ENCODE measurements around the gene RAB38.

The RAB38 gene

DNA sequence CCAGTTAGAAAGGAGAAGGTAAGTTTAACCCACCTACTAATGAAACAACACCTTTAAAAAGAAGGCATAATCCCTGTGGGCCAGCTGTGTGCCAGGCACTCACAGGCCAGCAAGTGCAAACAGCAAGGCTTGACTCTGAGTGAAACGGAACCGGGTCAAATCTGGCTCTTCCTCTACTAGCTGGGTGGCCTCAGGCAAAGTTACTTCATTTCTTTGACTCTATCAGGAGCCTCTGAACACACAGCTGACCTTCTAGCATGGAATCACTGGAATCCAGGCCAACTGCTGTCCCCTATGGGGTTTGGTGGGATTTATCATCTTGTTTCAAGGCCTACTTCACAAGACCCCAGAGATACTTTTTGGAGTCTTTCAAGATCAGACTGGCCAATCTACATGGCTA, 3.3 kb downstream of the RAB38 start:
- no peak for DNase-seq
- intact Hi-C loops (cut with DNase I) = no loop called here

DNA sequence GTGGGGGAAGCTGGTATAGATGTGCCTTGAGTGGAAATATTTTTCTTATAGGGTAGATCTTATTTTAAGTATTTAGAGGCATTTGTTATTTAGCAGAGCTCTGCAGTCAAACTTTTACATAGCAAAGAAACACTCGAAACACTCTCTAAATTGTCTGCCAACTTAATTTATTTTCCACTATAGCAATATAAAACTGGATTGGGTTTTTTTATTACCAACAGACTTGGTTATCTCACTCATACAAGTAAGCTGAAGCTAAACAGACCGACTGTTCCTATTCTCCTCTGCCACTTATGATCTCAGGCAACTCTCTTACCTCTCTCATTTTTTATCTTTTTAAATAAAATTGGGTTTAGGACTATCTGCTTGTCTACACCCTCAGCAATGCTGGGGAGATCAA, 4.6 kb downstream of the RAB38 start:
- no peak for DNase-seq

DNA sequence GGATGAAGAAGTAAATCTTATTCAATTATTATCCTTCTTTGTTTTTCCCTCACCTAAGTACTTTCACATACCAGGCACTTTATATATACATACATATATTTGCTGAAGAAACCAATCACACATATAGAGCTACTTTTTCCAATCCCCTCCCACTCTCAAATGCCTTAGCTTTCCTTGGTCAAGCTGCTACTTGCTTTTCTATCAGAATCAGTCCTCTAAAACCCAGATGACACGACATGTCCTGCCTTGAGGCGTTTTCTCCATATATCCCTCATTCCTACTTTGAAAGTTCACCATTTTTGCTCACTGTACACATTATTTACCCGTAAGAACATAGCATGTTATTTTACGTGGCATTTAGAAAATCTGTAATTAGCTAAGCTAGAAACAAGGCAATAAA, 5.4 kb downstream of the RAB38 start:
- intact Hi-C loops (cut with DNase I) = no loop called here
- DNase-seq = no peak

More for the DNA sequence above, 4.6 kb downstream of the RAB38 start:
- intact Hi-C loops (cut with DNase I) = no loop called here

DNA sequence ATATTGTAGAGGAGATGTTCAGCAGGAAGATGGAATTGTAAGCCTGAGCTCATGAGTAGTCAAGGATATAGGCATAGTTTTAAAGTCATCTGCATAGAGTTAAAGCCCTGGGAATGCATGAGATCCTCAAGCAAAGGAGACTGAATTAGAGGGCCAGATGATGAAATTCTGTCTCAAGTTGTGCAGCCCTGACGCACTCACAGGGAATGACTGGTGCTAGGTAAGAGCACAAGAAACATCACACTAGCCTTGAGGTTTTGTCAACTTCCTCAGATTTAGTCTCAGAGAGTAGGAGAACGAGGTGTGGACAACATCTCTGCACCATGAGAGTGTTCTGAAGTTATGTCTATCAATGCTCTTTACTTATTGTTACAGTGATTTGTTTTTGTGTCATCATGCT, 5.8 kb downstream of the RAB38 start:
- intact Hi-C loops (cut with DNase I) = no loop called here

DNA sequence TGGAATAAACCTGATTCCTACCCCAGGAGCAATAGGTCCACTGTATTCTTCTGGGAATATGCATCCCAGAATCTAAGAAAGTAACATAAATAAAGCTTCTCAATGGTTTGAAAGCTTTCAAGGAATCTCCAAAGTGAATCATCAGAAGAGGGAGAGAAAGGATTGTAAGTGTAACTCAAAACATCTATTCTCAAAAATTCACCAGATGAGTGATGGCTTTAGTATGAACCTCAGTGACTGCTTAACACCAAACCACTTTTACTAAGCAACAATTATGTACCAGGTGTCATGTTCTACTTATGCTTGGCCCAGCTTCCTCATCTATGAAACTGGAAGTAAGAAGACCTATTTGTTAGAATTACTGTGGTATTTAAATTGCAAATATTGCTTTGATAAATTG, 7.4 kb downstream of the RAB38 start:
- DNase-seq = no peak
- intact Hi-C loops (cut with DNase I) = no loop called here

More for the DNA sequence above, 5.8 kb downstream of the RAB38 start:
- DNase-seq = no peak

DNA sequence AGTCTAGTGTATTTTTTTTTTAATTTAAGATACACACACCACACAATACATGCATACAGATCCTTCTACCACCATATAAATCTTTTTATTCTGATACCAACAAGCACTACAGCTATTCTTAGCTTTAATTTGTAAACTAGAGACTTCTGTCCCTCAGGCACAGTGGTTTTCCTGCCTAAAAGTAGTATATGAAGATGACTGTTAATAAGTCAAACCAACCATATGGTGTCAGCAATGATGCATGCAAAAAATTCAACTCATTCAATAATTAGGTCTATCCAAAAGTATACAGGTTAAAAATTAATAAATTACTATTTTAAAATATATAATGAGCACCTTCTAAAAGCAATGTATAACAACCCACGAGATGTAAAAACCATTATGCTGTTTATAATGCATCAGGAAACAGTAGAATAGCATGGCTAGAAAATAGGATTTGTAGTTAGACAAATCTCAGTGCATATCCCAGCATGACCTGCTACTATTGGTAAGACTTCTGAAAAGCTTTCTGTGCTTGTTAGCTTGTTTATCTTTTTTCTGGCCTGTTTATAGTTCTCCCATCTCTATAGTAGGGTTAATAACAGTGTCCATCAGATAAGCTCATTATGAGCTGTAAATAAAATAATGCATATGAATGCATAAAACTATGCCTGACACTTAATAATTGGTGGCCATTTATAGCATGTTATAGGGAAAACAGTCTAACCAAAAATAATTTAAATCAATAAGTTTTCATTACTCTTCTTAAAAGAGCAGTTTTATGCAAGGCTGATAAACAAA, 10.2 kb downstream of the RAB38 start:
- intact Hi-C loops (cut with DNase I) = no loop called here
- no peak for DNase-seq

DNA sequence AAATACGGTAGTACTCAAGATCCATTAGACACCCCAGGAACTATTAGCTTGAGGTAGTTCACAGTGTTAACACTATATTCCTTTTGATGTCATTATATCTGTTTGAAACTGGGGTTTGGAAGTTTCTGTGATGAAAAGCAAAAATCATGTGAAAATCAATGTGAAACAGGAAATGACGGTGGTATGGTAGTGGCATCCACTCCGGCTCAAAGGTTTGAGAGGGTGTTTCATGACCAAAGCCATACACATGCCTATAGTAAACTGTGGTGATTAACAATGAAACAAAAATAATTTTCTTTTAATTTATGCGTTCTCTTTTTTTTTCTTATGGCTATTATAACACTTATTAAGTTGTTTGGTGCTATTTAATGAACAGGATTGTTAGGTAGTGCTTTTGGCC, 10.9 kb downstream of the RAB38 start:
- DNase-seq = no peak
- intact Hi-C loops (cut with DNase I) = no loop called here

DNA sequence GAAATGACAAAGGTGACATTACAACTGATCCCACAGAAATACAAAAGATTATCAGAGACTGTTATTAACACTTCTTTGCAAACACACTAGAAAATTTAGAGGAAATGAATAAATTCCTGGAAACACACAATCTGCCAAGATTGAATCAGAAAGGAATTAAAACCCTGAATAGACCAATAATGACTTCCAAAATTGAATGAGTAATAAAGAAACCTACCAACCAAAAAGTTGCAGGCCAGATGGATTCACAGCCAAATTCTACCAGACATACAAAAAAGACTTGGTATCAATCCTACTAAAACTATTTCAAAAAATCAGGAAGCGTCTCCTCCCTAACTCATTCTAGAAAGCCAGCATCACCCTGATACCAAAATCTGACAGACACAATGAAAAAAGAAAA, 17.2 kb downstream of the RAB38 start:
- no peak for DNase-seq
- intact Hi-C loops (cut with DNase I) = no loop called here

DNA sequence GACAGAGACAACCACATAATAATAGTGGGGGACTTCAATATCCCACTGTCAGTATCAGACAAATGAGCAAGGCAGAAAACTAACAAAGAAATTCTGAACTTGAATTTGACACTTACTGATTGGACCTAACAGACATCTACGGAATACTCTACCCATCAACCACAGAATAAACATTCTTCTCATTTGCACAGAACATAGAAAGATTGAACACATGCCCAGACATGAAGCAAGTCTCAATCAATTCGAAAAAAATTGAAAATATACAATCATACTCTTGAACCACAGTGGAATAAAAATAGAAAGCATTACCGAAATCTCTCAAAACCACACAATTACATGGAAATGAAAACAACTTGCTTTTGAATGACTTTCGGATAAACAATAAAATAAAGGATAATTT, 17.9 kb downstream of the RAB38 start:
- no peak for DNase-seq
- intact Hi-C loops (cut with DNase I) = no loop called here

DNA sequence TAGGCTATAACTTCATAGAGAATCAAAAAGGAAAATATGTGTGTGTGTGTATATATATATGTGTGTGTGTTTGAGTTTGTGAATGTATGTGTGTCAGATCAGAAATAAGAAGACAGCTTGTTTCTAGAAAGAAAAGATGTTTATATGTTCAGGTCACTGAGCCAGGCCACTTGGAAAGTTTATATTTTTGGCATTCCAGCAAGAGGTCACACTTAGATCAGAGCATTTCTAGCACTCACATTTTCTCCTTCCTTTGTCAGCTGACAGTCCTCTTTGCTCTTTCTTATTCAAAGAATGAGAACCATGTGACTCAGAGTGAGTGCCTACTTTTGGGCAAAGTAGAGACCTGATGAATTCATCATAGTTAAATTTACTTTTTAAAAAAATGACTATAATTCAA, 22.9 kb downstream of the RAB38 start:
- no peak for DNase-seq

DNA sequence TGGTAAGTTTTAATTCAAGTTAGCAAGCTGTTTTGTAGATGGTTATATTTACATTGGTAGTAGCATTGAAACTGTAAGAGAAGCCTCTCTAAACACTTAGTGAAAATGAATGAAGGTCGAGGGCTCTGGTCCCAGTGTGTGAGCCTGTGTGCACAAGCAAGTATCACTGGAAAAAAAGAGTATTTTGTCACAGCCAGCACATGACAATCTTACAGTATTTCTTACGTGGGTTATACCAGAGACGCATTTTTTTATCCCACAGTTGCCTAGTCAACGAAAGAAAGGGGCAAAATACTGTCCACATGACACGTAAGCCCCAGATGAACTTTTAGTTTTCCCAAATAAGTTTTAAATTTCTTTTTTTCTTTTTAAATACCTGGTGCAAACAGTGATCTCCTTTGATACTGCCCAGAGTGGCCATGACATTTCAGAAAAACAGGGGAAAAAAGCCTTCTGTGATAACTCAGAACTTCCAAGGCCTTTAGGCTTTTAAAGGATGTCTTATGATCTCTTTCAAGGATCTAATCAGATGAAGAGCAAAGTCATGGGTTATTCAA, 23.5 kb downstream of the RAB38 start:
- DNase-seq = no peak
- intact Hi-C loops (cut with DNase I) = no loop called here

More for the DNA sequence above, 22.9 kb downstream of the RAB38 start:
- intact Hi-C loops (cut with DNase I) = no loop called here

DNA sequence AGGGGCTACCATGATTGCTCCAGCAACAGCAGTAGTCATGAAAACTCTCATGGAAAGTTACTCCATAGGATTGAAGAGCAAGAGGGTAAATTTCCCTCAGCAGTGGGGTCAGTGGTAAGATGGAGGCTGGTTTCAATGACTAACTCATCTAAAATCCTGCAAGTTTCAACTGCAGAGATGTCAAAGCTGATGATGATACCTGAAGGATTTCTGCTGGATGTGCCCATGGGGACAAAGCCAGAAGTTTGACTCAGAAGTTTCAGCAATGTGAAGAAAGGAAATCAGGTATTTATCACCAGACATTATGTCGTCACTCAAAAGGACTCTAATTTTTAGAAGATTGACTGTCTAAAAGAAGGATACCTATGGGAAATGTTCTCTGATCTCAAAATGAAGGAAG, 29.1 kb downstream of the RAB38 start:
- DNase-seq = no peak
- intact Hi-C loops (cut with DNase I) = no loop called here

DNA sequence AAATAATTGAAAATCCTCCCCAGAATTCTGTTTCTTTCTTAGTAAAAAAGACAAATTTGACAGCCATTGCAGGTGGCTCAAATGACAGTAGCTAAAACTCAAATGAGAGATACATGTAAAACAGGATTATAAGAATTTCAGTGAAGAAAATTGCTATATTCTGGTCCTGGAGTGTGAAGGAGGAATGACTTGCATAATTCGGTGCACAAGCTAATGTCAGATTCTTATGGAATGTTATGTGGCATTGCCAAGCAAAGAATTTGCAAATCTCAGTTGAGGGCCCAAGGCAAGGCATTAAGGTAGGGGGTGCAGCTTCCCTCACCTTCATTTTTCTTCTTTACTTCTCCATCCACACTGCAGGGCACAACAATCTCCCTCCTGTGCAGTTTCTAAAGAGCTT, 35.4 kb downstream of the RAB38 start:
- intact Hi-C loops (cut with DNase I) = no loop called here
- no peak for DNase-seq

DNA sequence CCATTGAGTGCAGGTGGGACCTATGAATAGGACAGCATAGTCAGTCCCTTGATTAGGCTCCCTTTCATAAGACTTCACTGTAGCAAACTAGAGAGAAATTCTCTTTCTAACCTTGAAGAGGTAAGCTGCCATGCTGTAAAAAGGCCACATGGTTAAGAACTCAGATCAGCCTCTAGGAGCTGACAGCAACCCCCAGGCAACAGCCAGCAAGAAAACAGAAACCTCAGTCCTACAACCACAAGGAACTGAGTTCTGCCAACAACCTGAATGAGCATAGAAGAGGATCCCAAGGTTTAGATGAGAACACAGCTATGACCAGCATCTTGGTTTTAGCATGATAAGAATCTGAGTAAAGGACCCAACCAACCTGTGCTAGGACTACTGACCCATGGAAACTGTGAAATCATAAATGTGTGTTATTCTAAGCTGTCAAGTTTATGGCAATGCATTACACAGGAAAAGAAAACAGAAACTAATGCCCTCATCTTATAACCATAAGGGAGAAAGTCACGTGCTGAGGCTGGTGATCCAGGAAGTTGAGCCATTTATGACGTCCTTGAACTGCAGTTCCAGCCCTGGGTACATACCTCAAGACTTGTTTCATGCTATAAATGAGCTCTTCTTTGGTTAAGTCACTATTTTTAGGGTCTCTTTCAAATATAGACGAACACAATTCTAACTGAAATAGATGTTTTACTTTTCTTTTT, 43.3 kb downstream of the RAB38 start:
- intact Hi-C loops (cut with DNase I) = no loop called here
- DNase-seq = no peak

DNA sequence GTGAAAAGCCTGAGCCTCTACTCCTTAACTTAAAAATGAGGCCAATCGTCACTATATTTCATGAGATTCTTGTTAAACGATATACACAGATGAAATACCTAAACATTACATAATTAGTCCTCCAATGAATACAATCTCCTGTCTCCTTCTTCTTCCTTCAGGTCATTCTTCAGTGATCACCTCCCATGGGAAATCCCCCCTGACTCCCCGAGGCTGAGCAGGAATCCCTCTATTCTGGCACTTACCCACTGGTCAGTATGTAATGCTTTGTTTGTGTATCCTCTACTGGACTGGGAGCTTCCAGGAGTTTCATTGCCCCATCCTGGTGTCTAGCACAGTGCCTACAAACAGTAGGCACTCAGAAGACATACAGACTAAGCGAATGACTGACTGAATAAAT, 52.3 kb downstream of the RAB38 start:
- intact Hi-C loops (cut with DNase I) = no loop called here
- DNase-seq = no peak

DNA sequence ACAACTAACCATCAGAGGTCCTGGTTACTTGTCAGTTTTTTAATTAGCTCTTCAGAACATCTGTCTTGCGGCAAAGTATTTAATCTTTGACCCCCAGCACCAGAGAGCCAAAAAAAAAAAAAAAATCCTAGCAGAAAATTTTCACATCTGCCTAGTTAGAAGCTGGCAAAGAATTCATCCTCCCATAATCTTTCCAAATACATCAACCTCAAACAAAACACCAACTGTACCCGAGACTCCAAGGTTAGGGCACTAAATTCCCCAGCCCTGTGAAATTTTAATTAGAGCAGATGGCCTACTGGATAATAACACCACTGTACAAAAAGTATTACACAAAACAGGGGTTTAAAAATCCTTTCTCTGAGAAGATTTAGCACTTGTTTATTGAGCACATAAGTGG, 55.7 kb downstream of the RAB38 start:
- intact Hi-C loops (cut with DNase I) = no loop called here
- no peak for DNase-seq

DNA sequence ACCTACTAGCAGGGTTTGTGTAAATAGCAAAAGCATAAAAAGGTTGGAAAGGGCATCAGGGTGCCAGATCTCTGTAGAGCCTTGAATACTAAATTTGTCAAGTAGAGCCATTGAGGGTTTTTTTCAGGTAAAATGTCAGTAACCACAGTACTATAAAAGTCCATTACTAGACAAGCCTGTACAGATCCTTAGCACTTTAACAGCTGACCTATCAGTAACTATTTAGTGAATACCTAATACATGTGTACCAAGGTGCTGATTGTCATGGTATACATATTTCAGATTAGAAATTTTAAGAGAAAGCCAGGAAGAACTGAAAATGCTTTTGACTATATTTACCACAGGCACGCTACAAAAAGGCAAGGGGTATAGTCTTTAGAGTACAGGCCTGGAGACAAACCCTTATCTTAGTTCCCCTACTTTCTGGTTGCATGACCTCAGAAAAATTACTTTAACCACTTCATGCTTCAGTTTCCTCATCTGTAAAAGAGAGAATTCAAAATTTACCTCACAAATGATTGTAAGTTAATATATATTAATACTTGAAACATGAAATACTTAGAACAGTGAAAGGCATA, 57.9 kb downstream of the RAB38 start:
- intact Hi-C loops (cut with DNase I) = no loop called here
- no peak for DNase-seq

DNA sequence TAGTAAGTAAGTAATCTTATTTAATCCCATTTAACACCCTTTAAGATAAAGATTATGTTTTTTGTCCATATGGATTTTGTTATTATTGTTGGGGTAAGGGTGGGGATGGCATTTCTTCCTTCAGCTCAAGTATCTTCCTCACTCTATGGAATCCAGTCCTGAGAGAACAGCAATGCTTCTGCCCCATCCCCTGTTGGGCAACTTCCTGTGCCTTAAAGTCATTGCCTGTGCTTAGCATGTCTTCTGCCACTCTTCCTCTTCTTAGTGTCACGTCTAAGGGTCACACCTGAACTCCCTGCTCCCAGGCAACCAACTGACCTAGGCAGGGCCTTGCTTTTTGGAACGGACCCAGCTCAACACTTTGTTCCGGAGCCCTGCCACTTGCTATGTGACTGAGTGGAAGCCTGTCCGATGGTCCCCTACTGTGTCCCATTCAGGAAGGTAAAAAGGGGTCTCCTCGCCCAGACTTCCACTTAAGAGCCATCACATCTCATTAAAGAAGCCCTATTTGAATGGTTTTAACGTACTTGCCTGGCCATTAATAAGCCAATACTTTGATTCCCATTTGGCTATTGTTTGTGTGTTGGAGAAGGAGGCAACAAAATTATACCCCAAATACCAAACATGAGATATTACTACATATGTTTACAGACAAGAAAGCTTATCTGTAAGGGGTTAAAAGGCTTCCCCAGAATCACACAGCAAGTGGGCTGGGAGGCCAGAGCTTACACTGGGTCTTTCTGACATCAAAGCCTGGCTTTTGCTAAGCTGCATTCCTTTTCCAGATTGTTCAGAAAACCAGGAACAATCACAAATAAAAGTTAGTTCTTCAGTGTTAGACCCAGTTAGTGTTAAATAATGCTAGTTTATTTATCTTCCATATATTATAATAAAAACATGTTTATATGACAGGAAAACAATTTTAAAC, 59.2 kb downstream of the RAB38 start:
- intact Hi-C loops (cut with DNase I) = no loop called here
- DNase-seq = no peak

DNA sequence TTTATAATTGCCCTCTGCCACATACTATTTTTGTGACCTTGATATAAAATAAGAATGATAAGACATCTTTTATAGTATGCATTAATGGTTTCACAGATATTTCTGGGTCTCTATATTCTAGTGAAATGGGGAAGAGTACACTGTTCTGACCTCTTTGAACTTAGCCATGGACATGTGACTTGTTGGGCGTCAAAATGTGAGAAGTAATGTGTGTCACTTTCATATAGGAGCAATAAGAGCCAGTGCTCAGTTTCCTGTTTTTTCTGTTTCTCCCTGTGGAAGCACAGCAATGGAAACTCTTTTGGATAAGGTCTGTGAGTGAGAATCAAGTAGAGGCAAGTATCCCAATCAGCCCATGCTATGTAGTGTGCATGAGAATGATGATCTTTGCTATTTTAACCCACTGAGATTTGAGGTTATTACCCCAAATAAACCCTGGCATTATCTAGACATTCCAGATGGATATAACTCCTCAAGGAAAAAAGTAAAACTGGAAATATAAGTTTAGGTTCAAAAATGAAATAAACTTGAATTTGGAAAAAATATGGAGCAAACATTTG, 60.7 kb downstream of the RAB38 start:
- intact Hi-C loops (cut with DNase I) = no loop called here

DNA sequence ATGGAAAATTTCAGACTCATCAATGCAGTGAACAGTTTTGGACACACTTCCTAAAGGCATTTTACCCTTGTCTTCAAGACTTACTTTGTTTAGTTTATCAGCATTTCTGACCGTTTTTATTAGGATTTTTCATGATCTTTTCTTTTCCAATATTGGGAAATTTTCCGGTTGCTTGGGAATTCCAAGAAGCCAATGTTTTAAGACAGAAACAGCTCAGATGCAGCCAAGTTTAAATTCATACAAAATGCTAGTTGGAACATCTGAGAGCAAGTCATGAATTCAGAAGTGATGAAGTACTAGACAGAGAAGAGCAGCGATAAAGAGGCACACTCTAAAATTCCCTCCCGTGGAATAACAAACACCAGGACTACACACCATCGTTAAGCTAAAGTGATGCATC, 68.6 kb downstream of the RAB38 start:
- intact Hi-C loops (cut with DNase I) = no loop called here

More for the DNA sequence above, 60.7 kb downstream of the RAB38 start:
- DNase-seq = no peak

More for the DNA sequence above, 68.6 kb downstream of the RAB38 start:
- no peak for DNase-seq

Measured in posterior cingulate gyrus (tissue), 11 donors.